ENCODE measurements around the gene MED10. TPM values are rescaled to one million over a fixed set of nuclear protein-coding genes. Genes with fewer than 3 reads are reported as not detected.

MED10 gene
- total RNA-seq, 1 donor from 2014 or later, result 27.1 TPM

GRCh38 chr5:6356578-6357164, 21.7 kb downstream of the MED10 start:
- no peaks in the 10 kb centered on the region for H3K4me1 Mint-ChIP-seq (ENCODE audit: low read depth)

DNA sequence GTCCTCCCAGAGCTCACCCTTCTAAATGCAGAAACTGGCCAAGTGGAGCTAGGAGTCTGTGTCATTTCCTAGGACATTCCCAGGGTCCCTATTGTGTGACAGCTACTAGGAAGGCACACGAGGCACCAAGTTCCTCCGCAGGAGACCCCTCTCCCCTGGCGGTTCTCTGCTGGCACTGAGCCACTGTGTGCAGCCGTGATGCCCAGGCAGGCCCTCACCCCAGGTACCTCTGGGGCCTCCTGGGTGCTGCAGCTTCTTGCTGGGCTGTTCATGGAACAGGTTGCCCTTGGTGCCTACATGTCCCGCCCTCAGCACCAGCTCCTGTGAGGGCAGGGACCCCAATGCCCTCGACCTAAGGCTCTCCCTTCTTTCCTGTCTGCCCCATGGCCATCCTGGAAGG, 23.1 kb downstream of the MED10 start:
- peaks cover 20% of the 10 kb centered on the region for H3K27me3 Mint-ChIP-seq
- no peak for DNase-seq (ENCODE audit: low spot score, unreplicated experiment)
- H3K9me3 Mint-ChIP-seq (ENCODE audit: low read depth), result no peaks in the 10 kb centered on the region
- H3K4me3 Mint-ChIP-seq (ENCODE audit: low read depth), result no peak overlapping the region
- H3K36me3 Mint-ChIP-seq (ENCODE audit: insufficient read depth), result no peaks in the 10 kb centered on the region
- no peak overlapping the region for H3K27ac Mint-ChIP-seq
- no peak for TF ChIP-seq CTCF (IDR thresholded peaks at IDR 0.05; ENCODE audit: unreplicated experiment)
- no peaks in the 10 kb centered on the region for H3K4me1 Mint-ChIP-seq (ENCODE audit: low read depth)

More at GRCh38 chr5:6356578-6357164, 21.7 kb downstream of the MED10 start:
- H3K9me3 Mint-ChIP-seq (ENCODE audit: low read depth), result no peaks in the 10 kb centered on the region
- H3K4me3 Mint-ChIP-seq (ENCODE audit: low read depth), result no peak overlapping the region
- no peak for DNase-seq (ENCODE audit: low spot score, unreplicated experiment)
- H3K27me3 Mint-ChIP-seq, result peaks cover 16% of the 10 kb centered on the region
- no peak for TF ChIP-seq CTCF (IDR thresholded peaks at IDR 0.05; ENCODE audit: unreplicated experiment)
- H3K36me3 Mint-ChIP-seq (ENCODE audit: insufficient read depth), result no peaks in the 10 kb centered on the region
- no peak overlapping the region for H3K27ac Mint-ChIP-seq

GRCh38 chr5:6354848-6355247, 23.5 kb downstream of the MED10 start:
- no peaks in the 10 kb centered on the region for H3K36me3 Mint-ChIP-seq (ENCODE audit: insufficient read depth)
- DNase-seq (ENCODE audit: low spot score, unreplicated experiment), result no peak
- H3K9me3 Mint-ChIP-seq (ENCODE audit: low read depth), result no peaks in the 10 kb centered on the region
- no peak for TF ChIP-seq CTCF (IDR thresholded peaks at IDR 0.05; ENCODE audit: unreplicated experiment)
- H3K4me3 Mint-ChIP-seq (ENCODE audit: low read depth), result no peak overlapping the region
- H3K4me1 Mint-ChIP-seq (ENCODE audit: low read depth), result no peaks in the 10 kb centered on the region
- peaks cover 19% of the 10 kb centered on the region for H3K27me3 Mint-ChIP-seq
- no peak overlapping the region for H3K27ac Mint-ChIP-seq

DNA sequence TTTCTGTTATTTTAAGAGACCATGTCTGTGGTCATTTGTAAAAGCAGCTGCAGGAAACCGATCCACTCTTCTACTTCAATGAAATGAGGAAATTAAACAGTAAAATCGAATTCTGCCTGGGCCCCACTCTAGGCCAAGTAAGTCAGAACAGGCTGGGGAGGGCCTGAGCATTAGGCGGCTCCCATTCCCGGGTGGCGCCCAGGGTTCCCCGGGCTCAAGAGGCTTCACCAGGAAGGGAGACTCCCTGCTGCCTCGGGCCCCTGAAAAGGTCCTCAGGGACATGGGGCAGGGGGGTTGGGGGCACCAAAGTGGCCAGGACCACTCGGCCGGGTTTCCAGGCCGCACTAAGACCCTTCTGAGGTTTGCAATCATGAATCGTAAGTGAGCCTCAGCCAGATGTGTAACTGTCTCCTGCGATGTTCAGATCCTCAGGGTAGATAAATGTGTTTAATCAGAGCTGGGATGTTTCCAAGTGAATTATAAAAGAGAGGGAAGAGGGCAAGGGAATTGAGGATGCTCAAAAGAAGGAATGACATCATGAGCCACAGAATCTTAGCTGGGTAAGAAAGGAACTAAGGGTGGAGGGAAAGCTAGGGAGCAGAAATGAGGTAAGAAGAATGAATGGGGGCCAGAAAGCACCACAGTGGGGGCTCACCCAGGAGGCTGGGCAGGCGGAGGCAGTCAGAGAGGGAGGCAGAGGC, 24.6 kb downstream of the MED10 start:
- Mint-ChIP-seq H3K9me3 (ENCODE audit: low read depth) (no peaks in the 10 kb centered on the region), H3K4me1 (ENCODE audit: low read depth) (no peaks in the 10 kb centered on the region), H3K27me3 (peaks cover 17% of the 10 kb centered on the region), H3K27ac (no peak overlapping the region), H3K36me3 (ENCODE audit: insufficient read depth) (no peaks in the 10 kb centered on the region), H3K4me3 (ENCODE audit: low read depth) (no peak overlapping the region)
- no peak for TF ChIP-seq CTCF (IDR thresholded peaks at IDR 0.05; ENCODE audit: unreplicated experiment)
- no peak for DNase-seq (ENCODE audit: low spot score, unreplicated experiment)

DNA sequence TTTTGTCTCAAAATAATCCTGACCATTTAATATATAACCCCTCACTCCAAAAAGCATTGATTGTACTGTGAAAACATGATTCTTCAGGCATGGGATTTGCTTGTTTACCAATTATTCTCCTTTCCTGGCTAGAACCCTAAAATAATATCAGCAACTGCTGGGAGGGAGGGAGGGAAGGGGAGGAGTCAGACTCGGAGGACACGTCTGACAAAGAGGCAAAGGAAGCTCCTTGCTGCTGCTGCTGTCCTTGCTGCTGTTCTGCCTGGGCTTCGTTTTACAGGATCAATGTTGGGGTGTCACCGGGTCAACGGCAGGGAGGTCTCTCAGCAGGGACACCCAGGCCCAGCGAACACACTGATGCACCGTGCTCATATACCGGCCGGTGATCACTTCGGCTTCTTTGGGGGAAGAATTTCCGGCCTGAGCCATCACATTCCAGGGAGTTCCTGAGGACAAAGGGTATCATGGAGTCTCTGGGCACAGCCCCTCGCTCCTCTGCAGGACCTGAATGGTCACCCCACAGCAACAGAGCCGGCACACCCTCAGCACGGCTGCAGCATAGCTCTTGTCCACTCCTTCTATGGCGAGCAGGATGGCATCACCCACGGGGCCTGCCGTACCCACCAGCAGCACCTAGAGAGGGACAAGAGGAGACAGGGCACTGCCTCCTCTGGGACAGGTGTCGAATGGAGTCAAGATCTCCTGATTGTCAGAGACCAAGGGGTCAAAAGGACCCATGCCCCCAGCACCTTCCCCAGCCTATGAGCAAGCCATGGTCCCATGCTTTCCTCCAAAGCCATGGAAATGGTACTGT, 27.9 kb downstream of the MED10 start:
- no peak for TF ChIP-seq CTCF (IDR thresholded peaks at IDR 0.05; ENCODE audit: unreplicated experiment)
- H3K9me3 Mint-ChIP-seq (ENCODE audit: low read depth), result no peaks in the 10 kb centered on the region
- H3K4me1 Mint-ChIP-seq (ENCODE audit: low read depth), result no peaks in the 10 kb centered on the region
- no peak overlapping the region for H3K27ac Mint-ChIP-seq
- H3K4me3 Mint-ChIP-seq (ENCODE audit: low read depth), result no peak overlapping the region
- DNase-seq (ENCODE audit: low spot score, unreplicated experiment), result no peak
- peaks cover 19% of the 10 kb centered on the region for H3K27me3 Mint-ChIP-seq
- no peaks in the 10 kb centered on the region for H3K36me3 Mint-ChIP-seq (ENCODE audit: insufficient read depth)
